ENCODE results near the gene CMIP.

CMIP gene

GRCh38 chr16:81661082-81661481, 216.5 kb downstream of the CMIP start:
- in situ Hi-C loops (cut with HindIII; ENCODE audit: low sequenced_read_pairs), result no loop called here
- DNase-seq (ENCODE audit: low read depth, low spot score), result no peak
- H3K4me3 ChIP-seq (ENCODE audit: low read depth, low read length), result no peak overlapping the region
- TF ChIP-seq, protein P1, sequence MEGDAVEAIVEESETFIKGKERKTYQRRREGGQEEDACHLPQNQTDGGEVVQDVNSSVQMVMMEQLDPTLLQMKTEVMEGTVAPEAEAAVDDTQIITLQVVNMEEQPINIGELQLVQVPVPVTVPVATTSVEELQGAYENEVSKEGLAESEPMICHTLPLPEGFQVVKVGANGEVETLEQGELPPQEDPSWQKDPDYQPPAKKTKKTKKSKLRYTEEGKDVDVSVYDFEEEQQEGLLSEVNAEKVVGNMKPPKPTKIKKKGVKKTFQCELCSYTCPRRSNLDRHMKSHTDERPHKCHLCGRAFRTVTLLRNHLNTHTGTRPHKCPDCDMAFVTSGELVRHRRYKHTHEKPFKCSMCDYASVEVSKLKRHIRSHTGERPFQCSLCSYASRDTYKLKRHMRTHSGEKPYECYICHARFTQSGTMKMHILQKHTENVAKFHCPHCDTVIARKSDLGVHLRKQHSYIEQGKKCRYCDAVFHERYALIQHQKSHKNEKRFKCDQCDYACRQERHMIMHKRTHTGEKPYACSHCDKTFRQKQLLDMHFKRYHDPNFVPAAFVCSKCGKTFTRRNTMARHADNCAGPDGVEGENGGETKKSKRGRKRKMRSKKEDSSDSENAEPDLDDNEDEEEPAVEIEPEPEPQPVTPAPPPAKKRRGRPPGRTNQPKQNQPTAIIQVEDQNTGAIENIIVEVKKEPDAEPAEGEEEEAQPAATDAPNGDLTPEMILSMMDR (IDR thresholded peaks at IDR 0.05; ENCODE audit: low read depth, low read length), result no peak

- no peak for DNase-seq (ENCODE audit: low read depth, low spot score)
- TF ChIP-seq, protein P1 (IDR thresholded peaks at IDR 0.05; ENCODE audit: low read depth, low read length), result no peak
- in situ Hi-C loops (cut with HindIII; ENCODE audit: low sequenced_read_pairs), result no loop called here
- H3K4me3 ChIP-seq (ENCODE audit: low read depth, low read length), result no peak overlapping the region
Observed at GRCh38 chr16:81664153-81664552, 219.5 kb downstream of the CMIP start.

GRCh38 chr16:81665588-81665987, 221.0 kb downstream of the CMIP start:
- no peak for DNase-seq (ENCODE audit: low read depth, low spot score)
- in situ Hi-C loops (cut with HindIII; ENCODE audit: low sequenced_read_pairs), result no loop called here
- TF ChIP-seq, protein P1 (IDR thresholded peaks at IDR 0.05; ENCODE audit: low read depth, low read length), result no peak
- no peak overlapping the region for H3K4me3 ChIP-seq (ENCODE audit: low read depth, low read length)

DNA sequence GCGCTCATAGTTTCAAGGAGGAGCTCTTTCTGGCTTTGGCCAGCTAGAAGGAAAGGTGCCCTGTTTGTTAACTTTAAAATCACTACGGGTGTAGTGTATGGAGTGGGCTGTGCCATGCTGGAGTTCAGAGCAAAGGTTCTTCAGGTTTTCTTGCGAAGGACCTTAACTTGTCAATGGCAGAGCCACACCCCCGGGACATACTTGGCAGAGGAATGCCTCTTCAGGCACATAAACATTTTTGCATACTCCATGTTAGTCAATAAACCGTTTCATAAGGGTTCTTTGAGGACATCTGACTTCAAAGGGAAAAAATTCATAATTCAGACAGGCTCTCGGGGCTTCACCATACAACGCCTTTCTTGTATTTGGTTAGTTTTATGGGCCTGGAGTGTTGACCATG, 221.5 kb downstream of the CMIP start:
- TF ChIP-seq, protein P1 (IDR thresholded peaks at IDR 0.05; ENCODE audit: low read depth, low read length), result no peak
- H3K4me3 ChIP-seq (ENCODE audit: low read depth, low read length), result no peak overlapping the region
- DNase-seq (ENCODE audit: low read depth, low spot score), result no peak
- in situ Hi-C loops (cut with HindIII; ENCODE audit: low sequenced_read_pairs), result no loop called here

DNA sequence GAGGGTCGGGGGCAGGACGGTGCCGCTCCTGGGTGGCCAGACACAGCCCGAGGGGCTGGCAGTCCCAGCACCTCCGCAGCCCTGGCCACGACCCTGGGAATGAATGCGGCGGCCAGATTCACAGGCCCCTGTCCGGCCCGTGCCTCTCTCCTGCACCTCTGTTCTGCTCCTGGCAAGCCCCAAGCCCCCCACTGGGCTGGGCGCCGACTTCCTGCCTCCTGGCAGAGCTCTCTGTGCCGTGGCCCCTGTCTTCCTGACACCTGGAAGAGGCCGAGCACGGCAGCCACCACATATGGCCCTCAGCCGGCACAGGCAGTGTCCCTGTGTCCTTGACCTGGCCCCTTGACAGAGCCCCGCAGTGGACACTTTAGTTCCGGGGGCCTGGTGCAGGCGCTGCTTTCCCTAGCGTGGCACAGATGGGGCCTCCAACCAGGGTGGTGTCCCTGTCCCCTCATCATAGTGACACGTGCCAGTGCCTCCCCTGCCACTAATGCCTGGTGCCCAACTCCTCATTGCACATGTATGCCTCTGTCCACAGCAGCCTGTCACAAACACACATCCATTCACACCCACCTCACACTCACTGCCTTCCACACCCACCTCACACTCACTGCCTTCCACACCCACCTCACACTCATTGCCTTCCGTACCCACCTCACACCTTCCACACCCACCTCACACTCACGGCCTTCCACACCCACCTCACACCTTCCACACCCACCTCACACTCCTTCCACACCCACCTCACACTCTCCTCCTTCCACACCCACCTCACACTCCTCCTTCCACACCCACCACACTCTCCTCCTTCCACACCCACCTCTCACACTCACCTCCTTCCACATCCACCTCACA, 223.9 kb downstream of the CMIP start:
- TF ChIP-seq, protein P1 (IDR thresholded peaks at IDR 0.05; ENCODE audit: low read depth, low read length), result no peak
- no peak for DNase-seq (ENCODE audit: low read depth, low spot score)
- no peak overlapping the region for H3K4me3 ChIP-seq (ENCODE audit: low read depth, low read length)
- in situ Hi-C loops (cut with HindIII; ENCODE audit: low sequenced_read_pairs), result no loop called here

- in situ Hi-C loops (cut with HindIII; ENCODE audit: low sequenced_read_pairs), result no loop called here
- H3K4me3 ChIP-seq (ENCODE audit: low read depth, low read length), result no peak overlapping the region
- TF ChIP-seq, protein P1 (IDR thresholded peaks at IDR 0.05; ENCODE audit: low read depth, low read length), result no peak
- DNase-seq (ENCODE audit: low read depth, low spot score), result no peak
Observed at GRCh38 chr16:81669473-81670350, 225.1 kb downstream of the CMIP start.
